Gastrocnemius medialis (tissue), 4 donors: ENCODE data around the gene RANBP10. TPM values are rescaled to one million over a fixed set of nuclear protein-coding genes. Genes with fewer than 3 reads are reported as not detected.

Experiments
- ATAC-seq, 2 donors: fragments of 150-250 bp; one replicate each; pipeline ENCODE4 v1.9.1; 2016
- DNase-seq, 2 donors: peaks; one replicate each; pipeline ENCODE4 v3.0.0-alpha.2; 2019
- H3K27ac ChIP-seq, 4 donors: fragments of 200-600 bp; sonication (generic); 1 replicate in 1 of 4; 2 replicates in 3 of 4; pipeline ENCODE4 v1.5.1; 2016 to 2018; ENCODE audit warnings: mild to moderate bottlenecking in 2 of 4, moderate library complexity in 1 of 4
- H3K27me3 ChIP-seq, 3 donors: fragments of 200-600 bp; sonication (generic) in 2 of 3; 1 replicate in 1 of 3; 2 replicates in 2 of 3; pipeline versions ENCODE4 v1.5.1 to v1.6.0; 2016 to 2019; ENCODE audit warnings: mild to moderate bottlenecking in 1 of 3, moderate library complexity in 1 of 3
- H3K36me3 ChIP-seq, 2 donors: fragments of 200-600 bp; sonication (generic) in 1 of 2; one replicate each; pipeline ENCODE4 v1.5.1; 2017 to 2018
- H3K4me1 ChIP-seq, 2 donors: fragments of 200-600 bp; sonication (generic) in 1 of 2; one replicate each; pipeline ENCODE4 v1.5.1; 2016 to 2017; ENCODE audit warnings: mild to moderate bottlenecking in 2 of 2
- H3K4me3 ChIP-seq, 4 donors: fragments of 200-600 bp; sonication (generic) in 3 of 4; 1 replicate in 1 of 4; 2 replicates in 3 of 4; pipeline ENCODE4 v1.5.1; 2016 to 2019; ENCODE audit warnings: mild to moderate bottlenecking in 2 of 4
- H3K9me3 ChIP-seq, 3 donors: fragments of 200-600 bp; sonication (generic) in 2 of 3; 1 replicate in 1 of 3; 2 replicates in 2 of 3; pipeline ENCODE4 v1.5.1; 2016 to 2019
- CTCF ChIP-seq, 5 experiments: fragments of 450-650 bp in 3 of 5; fragments of 200-600 bp in 2 of 5; sonication (generic) in 2 of 5; IDR thresholded peaks in 4 of 5; conservative IDR thresholded peaks in 1 of 5; 1 replicate in 4 of 5; 2 replicates in 1 of 5; pipeline ENCODE4 v1.5.1; 2016 to 2019; ENCODE audit warnings: antibody characterized with exemption in 5 of 5, mild to moderate bottlenecking in 3 of 5, moderate library complexity in 3 of 5
- POLR2A ChIP-seq, 2 donors: fragments of 450-650 bp; IDR thresholded peaks; one replicate each; pipeline ENCODE4 v1.6.1; 2017; ENCODE audit warnings: antibody characterized with exemption in 2 of 2, mild to moderate bottlenecking in 2 of 2, moderate library complexity in 2 of 2
- in situ Hi-C, 4 donors: fragments of 200-750 bp; cut with MboI; loops; one replicate each; pipeline versions ENCODE4 v1.15.0 to v1.8.0; 2017; ENCODE audit warnings: low sequenced_read_pairs in 4 of 4
- intact Hi-C: fragments of 100-400 bp; cut with DNase I; formaldehyde crosslinking; loops from one replicate; pipeline ENCODE4 v1.15.1; 2023; ENCODE audit warnings: low total_unique reads
- total RNA-seq, 4 donors: library from RNA; depleted of rRNA; stranded (reverse); fragments of >200 nt; gene quantifications; one replicate each; pipeline versions ENCODE4 v1.1.0 to v1.2.3, GENCODE V29; 2016

RANBP10 gene
- total RNA-seq, 4 donors from 2014 or later = 12.6 to 46.6 (median 14.8) TPM

- in situ Hi-C loops (no loop called here), intact Hi-C loops (loop anchor here (5.0 to 10.0 kb wide), 2 partner anchors 83 to 280 kb away; partner anchors contain the start of gene CTCF)
- no peaks in the 10 kb centered on the region for H3K27me3 ChIP-seq
- no peak for DNase-seq
- no peak for ATAC-seq
- peak overlapping the region; percentile 32 to 79 (median 77) for H3K4me3 ChIP-seq
- no peaks in the 10 kb centered on the region for H3K36me3 ChIP-seq
- H3K4me1 ChIP-seq = peaks cover 51 to 60% of the 10 kb centered on the region in 2 donors
- TF ChIP-seq CTCF (IDR thresholded peaks at IDR 0.05 in 4 of 5, conservative IDR thresholded peaks at IDR 0.05 in 1 of 5) = peak in 1 of 5 experiments; percentile 20
- TF ChIP-seq POLR2A (IDR thresholded peaks at IDR 0.05) = no peak
- H3K27ac ChIP-seq = peak overlapping the region; percentile 98 to 100 (median 99)
- no peaks in the 10 kb centered on the region for H3K9me3 ChIP-seq
Measured at GRCh38 chr16:67844497-67844896, 38.1 kb upstream of the RANBP10 start.

GRCh38 chr16:67843343-67843765 is 37.0 kb upstream of the RANBP10 start:
- Histone ChIP-seq H3K4me3 (peak overlapping the region; percentile 76 to 95 (median 78)), H3K36me3 (no peaks in the 10 kb centered on the region), H3K9me3 (no peaks in the 10 kb centered on the region), H3K4me1 (peaks cover 46 to 54% of the 10 kb centered on the region in 2 donors), H3K27me3 (no peaks in the 10 kb centered on the region), H3K27ac (peak overlapping the region; percentile 98 to 100 (median 99))
- ATAC-seq = no peak
- no peak for DNase-seq
- in situ Hi-C loops (no loop called here), intact Hi-C loops (loop anchor here (5.0 to 10.0 kb wide), 2 partner anchors 84 to 279 kb away; partner anchors contain the start of gene CTCF)
- no peak for TF ChIP-seq CTCF (IDR thresholded peaks at IDR 0.05 in 4 of 5, conservative IDR thresholded peaks at IDR 0.05 in 1 of 5)
- no peak for TF ChIP-seq POLR2A (IDR thresholded peaks at IDR 0.05)

- Histone ChIP-seq H3K27ac (peak overlapping the region; percentile 98 to 100 (median 99)), H3K36me3 (no peaks in the 10 kb centered on the region), H3K4me1 (peaks cover 40 to 48% of the 10 kb centered on the region in 2 donors), H3K4me3 (peak overlapping the region; percentile 76 to 95 (median 78)), H3K27me3 (no peaks in the 10 kb centered on the region), H3K9me3 (no peaks in the 10 kb centered on the region)
- DNase-seq (peak; percentile 24 to 56), ATAC-seq (peak; percentile 20 to 24)
- peak in 1 of 2 donors; percentile 23 for TF ChIP-seq POLR2A (IDR thresholded peaks at IDR 0.05)
- no peak for TF ChIP-seq CTCF (IDR thresholded peaks at IDR 0.05 in 4 of 5, conservative IDR thresholded peaks at IDR 0.05 in 1 of 5)
- in situ Hi-C loops (no loop called here), intact Hi-C loops (loop anchor here (1.0 to 10.0 kb wide), 3 partner anchors 21 to 278 kb away; partner anchors contain the start of gene CTCF)
Measured at GRCh38 chr16:67842509-67843342, 36.4 kb upstream of the RANBP10 start.

GRCh38 chr16:67841816-67842508 is 35.6 kb upstream of the RANBP10 start, which contains the start of gene THAP11:
THAP11 (plus strand) TSS chr16:67842320; CDS start chr16:67842555, 235 bp downstream.
- intact Hi-C loops = loop anchor here (1.0 to 10.0 kb wide), 3 partner anchors 21 to 277 kb away; partner anchors contain the start of gene CTCF

More at GRCh38 chr16:67841816-67842508, 35.6 kb upstream of the RANBP10 start, which contains the start of gene THAP11:
- Histone ChIP-seq H3K9me3 (no peaks in the 10 kb centered on the region), H3K27ac (peak within 1 kb of the TSS; percentile 98 to 100 (median 99)), H3K36me3 (no peaks in the 10 kb centered on the region), H3K4me1 (peaks cover 39 to 43% of the 10 kb centered on the region in 2 donors), H3K27me3 (no peaks in the 10 kb centered on the region), H3K4me3 (peak within 1 kb of the TSS; percentile 76 to 95 (median 78))
- DNase-seq (peak; percentile 91 to 92), ATAC-seq (peak; percentile 77 to 82)
- peak; percentile 76 to 91 (median 89) for TF ChIP-seq CTCF (IDR thresholded peaks at IDR 0.05 in 4 of 5, conservative IDR thresholded peaks at IDR 0.05 in 1 of 5)
- peak; percentile 86 to 87 for TF ChIP-seq POLR2A (IDR thresholded peaks at IDR 0.05)
- in situ Hi-C loops = no loop called here
